Loucy (cell line): Measurements from ENCODE around the gene ETS2.

Experiments
- EZH2phosphoT487 ChIP-seq: fragments of 200-600 bp; IDR thresholded peaks from 2 replicates; pipeline ENCODE4 v1.6.1; 2018; ENCODE audit warnings: antibody characterized with exemption, mild to moderate bottlenecking, moderate library complexity, borderline replicate concordance
- TF ChIP-seq, protein P1 (sequence below): fragments of 200-600 bp; sonication (generic); conservative IDR thresholded peaks from 2 replicates; pipeline ENCODE4 v1.5.1; 2014; ENCODE audit warnings: mild to moderate bottlenecking, antibody characterized with exemption, low read length

DNA sequence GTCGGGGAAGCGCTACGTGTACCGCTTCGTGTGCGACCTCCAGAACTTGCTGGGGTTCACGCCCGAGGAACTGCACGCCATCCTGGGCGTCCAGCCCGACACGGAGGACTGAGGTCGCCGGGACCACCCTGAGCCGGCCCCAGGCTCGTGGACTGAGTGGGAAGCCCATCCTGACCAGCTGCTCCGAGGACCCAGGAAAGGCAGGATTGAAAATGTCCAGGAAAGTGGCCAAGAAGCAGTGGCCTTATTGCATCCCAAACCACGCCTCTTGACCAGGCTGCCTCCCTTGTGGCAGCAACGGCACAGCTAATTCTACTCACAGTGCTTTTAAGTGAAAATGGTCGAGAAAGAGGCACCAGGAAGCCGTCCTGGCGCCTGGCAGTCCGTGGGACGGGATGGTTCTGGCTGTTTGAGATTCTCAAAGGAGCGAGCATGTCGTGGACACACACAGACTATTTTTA, 17.1 kb downstream of the ETS2 start:
- TF ChIP-seq, protein P1, sequence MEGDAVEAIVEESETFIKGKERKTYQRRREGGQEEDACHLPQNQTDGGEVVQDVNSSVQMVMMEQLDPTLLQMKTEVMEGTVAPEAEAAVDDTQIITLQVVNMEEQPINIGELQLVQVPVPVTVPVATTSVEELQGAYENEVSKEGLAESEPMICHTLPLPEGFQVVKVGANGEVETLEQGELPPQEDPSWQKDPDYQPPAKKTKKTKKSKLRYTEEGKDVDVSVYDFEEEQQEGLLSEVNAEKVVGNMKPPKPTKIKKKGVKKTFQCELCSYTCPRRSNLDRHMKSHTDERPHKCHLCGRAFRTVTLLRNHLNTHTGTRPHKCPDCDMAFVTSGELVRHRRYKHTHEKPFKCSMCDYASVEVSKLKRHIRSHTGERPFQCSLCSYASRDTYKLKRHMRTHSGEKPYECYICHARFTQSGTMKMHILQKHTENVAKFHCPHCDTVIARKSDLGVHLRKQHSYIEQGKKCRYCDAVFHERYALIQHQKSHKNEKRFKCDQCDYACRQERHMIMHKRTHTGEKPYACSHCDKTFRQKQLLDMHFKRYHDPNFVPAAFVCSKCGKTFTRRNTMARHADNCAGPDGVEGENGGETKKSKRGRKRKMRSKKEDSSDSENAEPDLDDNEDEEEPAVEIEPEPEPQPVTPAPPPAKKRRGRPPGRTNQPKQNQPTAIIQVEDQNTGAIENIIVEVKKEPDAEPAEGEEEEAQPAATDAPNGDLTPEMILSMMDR, result no peak
- TF ChIP-seq EZH2phosphoT487, result no peak
